Coronary artery (tissue), 2 donors: ENCODE measurements around the gene TBXA2R.

Experiments
- DNase-seq: peaks from one replicate; pipeline ENCODE4 v3.0.0-alpha.2; 2017; ENCODE audit warnings: low spot score
- H3K27ac ChIP-seq, 2 donors: fragments of 200-600 bp; sonication (generic); one replicate each; pipeline ENCODE4 v1.5.1; 2016 to 2019
- H3K4me3 ChIP-seq: fragments of 200-600 bp; sonication (generic); 2 replicates; pipeline ENCODE4 v1.5.1; 2016; ENCODE audit warnings: mild to moderate bottlenecking, moderate library complexity
- TF ChIP-seq, protein P1 (sequence below): fragments of 200-600 bp; sonication (generic); IDR thresholded peaks from one replicate; pipeline ENCODE4 v1.5.1; 2019; ENCODE audit warnings: antibody characterized with exemption

TBXA2R gene

DNA sequence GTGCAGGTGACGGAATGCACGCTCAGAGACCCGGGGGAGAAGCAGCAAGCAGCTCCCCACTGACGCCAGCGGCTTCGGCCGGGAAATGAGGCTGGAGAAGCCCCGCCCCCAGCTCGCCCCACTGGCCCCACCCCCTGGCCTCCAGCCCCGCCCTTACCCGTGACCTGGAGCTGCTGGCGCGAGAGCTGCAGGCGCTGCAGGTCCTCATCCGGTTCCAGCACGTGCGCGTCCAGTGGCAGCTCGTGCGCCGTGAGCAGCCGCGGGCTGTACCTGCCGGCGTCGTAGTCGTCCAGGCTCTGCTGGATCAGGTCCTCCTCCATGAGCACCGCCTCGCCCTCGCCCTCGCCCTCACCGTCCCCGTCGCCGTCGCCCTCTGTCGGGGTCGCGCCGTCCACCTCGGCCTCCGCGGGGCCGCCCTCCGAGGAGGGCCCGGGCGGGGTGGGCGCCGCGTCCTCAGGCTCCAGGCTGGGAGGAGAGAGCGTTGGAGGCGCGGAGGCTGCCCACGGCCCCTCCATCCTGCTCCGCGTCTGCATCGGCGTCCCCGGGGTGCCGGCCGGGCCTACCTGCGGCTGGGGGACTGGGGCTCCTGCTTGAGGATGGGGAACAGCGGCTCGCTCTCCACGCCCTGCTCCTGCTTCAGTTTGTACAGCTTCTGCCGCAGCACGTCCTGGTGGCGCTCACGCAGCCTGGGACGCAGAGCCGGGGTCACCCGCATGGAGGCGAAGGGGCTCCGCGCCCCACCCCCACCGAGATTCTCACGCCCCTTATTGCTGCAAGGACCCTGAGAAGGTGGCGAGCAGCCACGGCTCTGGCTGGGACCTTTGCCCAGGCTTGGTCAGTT, 6.4 kb upstream of the TBXA2R start:
- DNase-seq, result no peak
- Histone ChIP-seq H3K27ac (no peak overlapping the region), H3K4me3 (no peak overlapping the region)
- TF ChIP-seq, protein P1, sequence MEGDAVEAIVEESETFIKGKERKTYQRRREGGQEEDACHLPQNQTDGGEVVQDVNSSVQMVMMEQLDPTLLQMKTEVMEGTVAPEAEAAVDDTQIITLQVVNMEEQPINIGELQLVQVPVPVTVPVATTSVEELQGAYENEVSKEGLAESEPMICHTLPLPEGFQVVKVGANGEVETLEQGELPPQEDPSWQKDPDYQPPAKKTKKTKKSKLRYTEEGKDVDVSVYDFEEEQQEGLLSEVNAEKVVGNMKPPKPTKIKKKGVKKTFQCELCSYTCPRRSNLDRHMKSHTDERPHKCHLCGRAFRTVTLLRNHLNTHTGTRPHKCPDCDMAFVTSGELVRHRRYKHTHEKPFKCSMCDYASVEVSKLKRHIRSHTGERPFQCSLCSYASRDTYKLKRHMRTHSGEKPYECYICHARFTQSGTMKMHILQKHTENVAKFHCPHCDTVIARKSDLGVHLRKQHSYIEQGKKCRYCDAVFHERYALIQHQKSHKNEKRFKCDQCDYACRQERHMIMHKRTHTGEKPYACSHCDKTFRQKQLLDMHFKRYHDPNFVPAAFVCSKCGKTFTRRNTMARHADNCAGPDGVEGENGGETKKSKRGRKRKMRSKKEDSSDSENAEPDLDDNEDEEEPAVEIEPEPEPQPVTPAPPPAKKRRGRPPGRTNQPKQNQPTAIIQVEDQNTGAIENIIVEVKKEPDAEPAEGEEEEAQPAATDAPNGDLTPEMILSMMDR, result no peak

DNA sequence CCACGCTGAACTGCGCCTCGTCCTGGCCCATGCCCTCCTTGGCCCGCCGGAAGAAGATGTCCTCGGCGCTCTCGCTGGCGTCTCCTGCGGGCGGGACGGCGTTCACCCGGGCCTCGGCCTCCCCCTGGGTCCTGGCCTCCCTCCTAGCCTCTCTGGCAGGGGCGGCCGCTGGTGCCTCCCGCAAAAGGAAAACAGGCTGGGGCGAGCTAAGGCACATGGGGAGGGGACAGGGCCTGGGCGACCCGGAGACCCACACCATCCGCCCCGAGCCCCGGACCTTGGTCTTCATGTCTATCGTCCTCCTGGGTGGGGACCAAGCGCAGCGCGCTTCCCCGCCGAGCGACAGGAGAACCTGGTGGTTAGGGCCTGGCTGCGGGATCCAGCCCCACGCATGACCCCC, 5.7 kb upstream of the TBXA2R start:
- DNase-seq, result no peak
- H3K27ac ChIP-seq, result no peak overlapping the region
- TF ChIP-seq, protein P1, result no peak
- H3K4me3 ChIP-seq, result no peak overlapping the region

DNA sequence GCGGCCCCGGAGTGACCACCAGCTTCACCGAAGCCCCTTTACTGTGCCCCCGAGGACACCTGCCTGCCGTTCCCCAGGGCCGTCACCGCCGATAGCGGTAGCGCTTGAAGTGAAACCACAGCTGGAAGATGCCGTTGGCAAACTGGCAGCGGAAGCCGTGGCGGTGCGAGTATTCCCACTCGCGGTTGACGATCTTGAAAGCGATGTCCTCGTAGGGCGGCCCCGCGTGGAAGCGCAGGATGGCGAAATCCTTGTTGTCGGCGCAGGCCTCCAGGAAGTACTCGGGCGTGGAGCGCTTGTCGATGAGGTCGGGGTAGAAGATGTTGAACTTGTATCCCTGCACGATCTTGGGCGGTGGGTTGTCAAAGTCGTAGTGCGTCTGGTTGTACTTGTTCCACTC, 5.2 kb upstream of the TBXA2R start:
- no peak overlapping the region for H3K27ac ChIP-seq
- no peak for DNase-seq
- no peak overlapping the region for H3K4me3 ChIP-seq
- TF ChIP-seq, protein P1, result no peak

DNA sequence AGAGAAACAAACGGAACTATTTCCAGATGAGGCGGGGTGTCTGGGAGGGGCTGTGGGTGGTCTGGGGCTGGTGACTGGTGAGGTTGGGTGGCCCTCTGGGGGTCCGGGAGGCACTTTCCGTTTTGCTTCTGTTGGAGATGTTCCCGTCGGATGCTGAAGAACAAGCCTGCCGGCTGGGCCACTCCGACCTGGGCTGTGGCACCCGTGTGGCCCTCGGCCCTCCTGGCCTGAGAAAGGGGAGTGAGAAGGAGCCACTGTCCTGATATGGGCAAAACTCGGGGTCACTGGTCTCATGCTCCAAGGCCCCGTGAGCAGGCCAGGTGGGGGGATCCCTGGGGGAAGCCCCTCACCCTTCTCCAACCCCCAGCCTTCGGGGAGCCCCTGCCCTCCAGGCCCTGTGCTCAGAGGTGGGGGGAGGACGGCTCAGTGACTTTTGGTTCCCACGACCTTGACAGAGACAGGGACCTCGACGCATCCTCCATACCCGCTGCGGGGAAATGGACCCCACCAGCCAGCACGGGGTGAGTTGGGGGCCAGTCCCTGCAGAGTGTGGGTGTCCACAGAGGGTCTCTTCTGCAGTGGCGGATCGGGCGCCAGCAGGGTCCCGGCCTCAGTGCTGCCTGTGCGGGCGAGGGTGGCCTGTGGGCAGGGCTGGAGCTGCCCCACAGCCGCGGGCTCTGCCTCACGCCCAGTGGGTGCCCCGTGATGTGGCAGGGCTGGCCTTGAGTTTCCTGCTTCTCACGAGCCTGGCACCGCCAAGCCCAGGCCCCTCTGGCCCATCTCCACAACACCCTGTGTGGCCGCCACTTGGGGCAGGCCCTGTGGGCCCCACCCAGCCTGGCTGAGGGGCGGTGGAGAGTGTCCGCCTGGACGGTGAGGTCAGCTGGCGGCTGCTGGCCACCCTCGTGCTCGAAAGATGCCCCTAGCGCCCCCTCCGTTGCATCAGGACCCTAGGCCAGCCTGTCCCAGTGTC, 4.4 kb upstream of the TBXA2R start:
- DNase-seq, result no peak
- Histone ChIP-seq H3K27ac (peak overlapping the region; percentile 92 to 96), H3K4me3 (no peak overlapping the region)
- TF ChIP-seq, protein P1, result no peak

DNA sequence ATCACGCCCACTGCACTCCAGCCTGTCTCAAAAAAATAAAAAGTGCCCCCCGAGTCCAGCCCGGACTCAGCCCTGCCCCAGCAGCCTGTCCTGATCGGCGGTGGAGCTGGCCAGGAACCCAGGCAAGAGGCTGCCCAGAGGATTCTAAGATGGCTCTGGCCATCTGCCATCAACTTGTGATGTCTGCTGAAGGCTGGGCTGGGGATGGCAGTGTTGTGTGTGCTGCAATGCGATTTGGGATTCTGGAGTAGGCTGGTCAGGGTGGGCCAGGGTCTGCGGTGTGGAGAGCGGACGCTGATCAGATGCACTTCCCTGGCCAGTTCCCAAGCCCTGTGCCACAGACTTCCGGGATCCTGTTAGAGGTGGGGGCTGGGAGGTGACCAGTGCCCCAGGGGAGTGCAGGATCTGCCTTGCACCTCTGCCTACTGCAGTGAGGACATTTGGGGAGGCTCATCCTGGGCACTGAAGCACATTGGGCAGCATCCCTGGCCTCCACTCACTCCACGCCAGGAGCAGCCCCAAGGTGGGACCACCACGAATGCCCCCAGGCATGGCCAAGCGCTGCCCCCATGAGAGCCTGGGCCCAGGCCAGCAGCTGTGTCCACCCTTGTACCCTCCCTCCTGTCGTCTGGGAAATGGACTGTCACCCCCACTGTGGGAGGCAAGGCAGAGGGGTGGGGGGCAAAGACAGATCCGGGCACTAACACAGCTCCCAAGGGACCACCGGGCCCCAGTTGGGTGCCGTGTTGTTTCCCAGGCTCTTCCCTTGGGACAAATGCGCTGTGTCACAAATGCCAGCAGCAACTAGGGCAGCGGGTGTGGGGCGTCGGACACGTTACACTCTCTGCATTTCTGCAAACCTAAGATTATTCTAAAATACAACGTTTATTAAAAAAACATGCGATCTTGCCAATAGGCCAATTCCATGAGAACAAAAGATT, 3.4 kb upstream of the TBXA2R start:
- Histone ChIP-seq H3K27ac (peak overlapping the region; percentile 92 to 96), H3K4me3 (peak overlapping the region; percentile 20)
- TF ChIP-seq, protein P1, result no peak
- DNase-seq, result no peak

DNA sequence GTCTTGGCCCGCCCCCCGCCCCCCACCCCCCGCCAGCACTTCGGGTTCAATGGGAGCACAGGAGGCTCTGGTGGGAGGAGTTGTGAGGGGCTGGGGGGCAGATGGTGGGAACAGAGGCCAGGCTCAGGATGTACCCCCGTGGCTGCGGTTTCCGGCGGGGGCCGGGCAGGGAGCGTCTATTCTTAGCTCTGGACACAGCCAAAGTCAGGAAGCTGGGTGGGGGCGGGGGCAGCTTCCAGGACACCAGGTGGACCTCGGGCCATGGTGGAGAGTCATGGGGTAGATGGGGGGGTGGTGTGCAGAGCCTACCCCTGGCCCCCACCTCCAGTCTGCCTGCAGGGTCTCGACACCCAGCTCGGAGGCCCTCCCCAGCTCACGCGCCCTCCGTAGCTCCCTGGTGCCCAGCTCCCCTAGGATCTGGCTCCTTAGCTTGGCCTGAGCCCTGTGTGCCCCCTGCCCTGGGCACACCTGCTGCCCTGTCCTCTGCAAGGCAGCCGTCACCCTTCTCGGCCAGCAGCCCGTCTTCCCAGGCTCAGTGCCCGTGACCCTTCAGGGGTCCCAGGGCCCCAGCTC, 2.2 kb upstream of the TBXA2R start:
- TF ChIP-seq, protein P1, result no peak
- DNase-seq, result no peak
- Histone ChIP-seq H3K4me3 (peak overlapping the region; percentile 84), H3K27ac (peak overlapping the region; percentile 92 to 96)
